Nephron progenitor cell (in vitro differentiated cells): ENCODE data around the gene GPHN.

Experiments used
- DNase-seq: peaks from one replicate; pipeline ENCODE4 v3.0.0; 2021
- H3K27ac Mint-ChIP-seq: 2 replicates; pipeline ENCODE4 v1.8.0; 2021; ENCODE audit warnings: mild to moderate bottlenecking, moderate library complexity, mixed read lengths
- H3K27me3 Mint-ChIP-seq: 2 replicates; pipeline ENCODE4 v1.8.0; 2021; ENCODE audit warnings: mild to moderate bottlenecking, low read depth, mixed read lengths; ENCODE audit not compliant: poor library complexity
- H3K36me3 Mint-ChIP-seq: 2 replicates; pipeline ENCODE4 v1.8.0; 2021; ENCODE audit warnings: low read depth, mixed read lengths
- H3K4me1 Mint-ChIP-seq: 2 replicates; pipeline ENCODE4 v1.8.0; 2021; ENCODE audit warnings: mixed read lengths
- H3K4me3 Mint-ChIP-seq: 2 replicates; pipeline ENCODE4 v1.8.0; 2021; ENCODE audit warnings: mild to moderate bottlenecking, moderate library complexity, mixed read lengths
- H3K9me3 Mint-ChIP-seq: 2 replicates; pipeline ENCODE4 v1.8.0; 2021; ENCODE audit warnings: mild to moderate bottlenecking, moderate library complexity, mixed read lengths
- CTCF ChIP-seq: fragments of 200-600 bp; sonication (generic); IDR thresholded peaks from 2 replicates; pipeline ENCODE4 v1.5.0; 2021; ENCODE audit warnings: antibody characterized with exemption

GPHN gene

GRCh38 chr14:67186789-67187584 lies 679.0 kb downstream of the GPHN start:
- H3K4me3 Mint-ChIP-seq, result no peak overlapping the region
- no peaks in the 10 kb centered on the region for H3K9me3 Mint-ChIP-seq
- no peak overlapping the region for H3K27ac Mint-ChIP-seq
- no peak for DNase-seq
- H3K27me3 Mint-ChIP-seq, result no peaks in the 10 kb centered on the region
- H3K4me1 Mint-ChIP-seq, result no peaks in the 10 kb centered on the region
- peaks cover 4% of the 10 kb centered on the region for H3K36me3 Mint-ChIP-seq
- TF ChIP-seq CTCF, result no peak

GRCh38 chr14:67187826-67188225 lies 679.9 kb downstream of the GPHN start:
- Mint-ChIP-seq H3K4me1 (no peaks in the 10 kb centered on the region), H3K4me3 (no peak overlapping the region), H3K36me3 (no peaks in the 10 kb centered on the region), H3K27me3 (no peaks in the 10 kb centered on the region), H3K27ac (no peak overlapping the region), H3K9me3 (no peaks in the 10 kb centered on the region)
- no peak for DNase-seq
- no peak for TF ChIP-seq CTCF

- Mint-ChIP-seq H3K4me3 (no peak overlapping the region), H3K4me1 (no peaks in the 10 kb centered on the region), H3K36me3 (no peaks in the 10 kb centered on the region), H3K27ac (no peak overlapping the region), H3K27me3 (no peaks in the 10 kb centered on the region), H3K9me3 (no peaks in the 10 kb centered on the region)
- no peak for DNase-seq
- TF ChIP-seq CTCF, result no peak
Observed at GRCh38 chr14:67188326-67188725, 680.4 kb downstream of the GPHN start.

- TF ChIP-seq CTCF, result no peak
- no peak overlapping the region for H3K27ac Mint-ChIP-seq
Observed at GRCh38 chr14:67191768-67192290, 683.9 kb downstream of the GPHN start.

GRCh38 chr14:67192366-67192765 lies 684.4 kb downstream of the GPHN start:
- Mint-ChIP-seq H3K27me3 (peaks cover 8% of the 10 kb centered on the region), H3K4me1 (no peaks in the 10 kb centered on the region), H3K36me3 (no peaks in the 10 kb centered on the region), H3K9me3 (no peaks in the 10 kb centered on the region), H3K4me3 (no peak overlapping the region), H3K27ac (no peak overlapping the region)
- no peak for TF ChIP-seq CTCF
- no peak for DNase-seq

More at GRCh38 chr14:67191768-67192290, 683.9 kb downstream of the GPHN start:
- no peak for DNase-seq
- Mint-ChIP-seq H3K9me3 (no peaks in the 10 kb centered on the region), H3K4me1 (no peaks in the 10 kb centered on the region), H3K27me3 (peaks cover 4% of the 10 kb centered on the region), H3K4me3 (no peak overlapping the region), H3K36me3 (no peaks in the 10 kb centered on the region)

GRCh38 chr14:67195279-67195678 lies 687.3 kb downstream of the GPHN start:
- peaks cover 13% of the 10 kb centered on the region for H3K27me3 Mint-ChIP-seq
- DNase-seq, result no peak
- no peaks in the 10 kb centered on the region for H3K36me3 Mint-ChIP-seq
- H3K4me1 Mint-ChIP-seq, result no peaks in the 10 kb centered on the region
- no peak overlapping the region for H3K27ac Mint-ChIP-seq
- TF ChIP-seq CTCF, result no peak
- no peak overlapping the region for H3K4me3 Mint-ChIP-seq
- H3K9me3 Mint-ChIP-seq, result no peaks in the 10 kb centered on the region
